ENCODE results near the gene KERA.

The KERA gene

GRCh38 chr12:91007531-91008290 lies 50.1 kb downstream of the KERA start:
- DNase-seq: no peak

GRCh38 chr12:91004872-91005271 lies 53.0 kb downstream of the KERA start, which contains the start of gene EPYC:
Gene EPYC, minus strand, starts transcription at chr12:91004972. Its CDS starts 2,407 bp downstream, at chr12:91002565.
- no peak for DNase-seq

GRCh38 chr12:91003737-91004136 lies 54.1 kb downstream of the KERA start:
- no peak for DNase-seq

DNA sequence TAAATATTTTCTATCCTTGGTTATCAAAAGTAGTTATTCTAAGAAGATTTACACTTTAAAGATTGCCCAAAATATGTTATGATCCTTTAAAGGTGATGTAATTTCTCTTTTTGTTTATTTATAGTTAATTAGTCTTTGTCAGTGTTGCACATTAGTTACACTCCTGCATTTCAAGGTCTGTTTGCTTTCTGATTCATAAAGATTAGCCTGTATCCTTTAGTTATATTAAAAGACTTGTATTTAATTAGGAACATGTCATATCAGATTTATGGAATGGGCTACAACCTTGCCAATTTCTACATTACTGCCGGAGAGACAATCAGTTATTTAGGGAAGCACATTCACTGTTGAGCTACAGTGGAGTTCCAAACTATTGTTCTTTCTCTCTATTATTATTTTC lies 56.5 kb downstream of the KERA start:
- no peak for DNase-seq

All from suppressor macrophage treated with lipopolysaccharide for 4 hours (primary cell).